Right forelimb (tissue), 1 donor: ENCODE measurements around the gene TADA2A.
"Not testable (repeated sequence)": the region's sequence is repeated elsewhere in the genome, so short reads cannot be mapped to it uniquely, and the experiment has no call there.

Source experiments
- DNase-seq: peaks from one replicate; pipeline ENCODE4 v3.0.0-alpha.2; 2018

Gene TADA2A

DNA sequence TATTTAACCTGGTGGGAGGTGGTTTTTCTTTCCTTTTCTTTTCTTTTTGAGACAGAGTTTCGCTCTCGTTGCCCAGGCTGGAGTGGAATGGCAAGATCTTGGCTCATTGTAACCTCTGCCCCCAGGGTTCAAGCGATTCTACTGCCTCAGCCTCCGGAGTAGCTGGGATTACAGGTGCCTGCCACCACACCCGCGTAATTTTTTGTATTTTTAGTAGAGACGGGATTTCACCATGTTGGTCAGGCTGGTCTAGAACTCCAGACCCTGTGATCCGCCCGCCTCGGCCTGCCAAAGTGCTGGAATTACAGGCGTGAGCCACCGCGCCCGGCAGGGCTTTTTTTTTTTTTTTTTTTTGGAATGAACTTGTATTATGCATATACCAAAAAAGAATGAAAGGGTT lies 1.2 kb upstream of the TADA2A start:
- DNase-seq = not testable (repeated sequence)

DNA sequence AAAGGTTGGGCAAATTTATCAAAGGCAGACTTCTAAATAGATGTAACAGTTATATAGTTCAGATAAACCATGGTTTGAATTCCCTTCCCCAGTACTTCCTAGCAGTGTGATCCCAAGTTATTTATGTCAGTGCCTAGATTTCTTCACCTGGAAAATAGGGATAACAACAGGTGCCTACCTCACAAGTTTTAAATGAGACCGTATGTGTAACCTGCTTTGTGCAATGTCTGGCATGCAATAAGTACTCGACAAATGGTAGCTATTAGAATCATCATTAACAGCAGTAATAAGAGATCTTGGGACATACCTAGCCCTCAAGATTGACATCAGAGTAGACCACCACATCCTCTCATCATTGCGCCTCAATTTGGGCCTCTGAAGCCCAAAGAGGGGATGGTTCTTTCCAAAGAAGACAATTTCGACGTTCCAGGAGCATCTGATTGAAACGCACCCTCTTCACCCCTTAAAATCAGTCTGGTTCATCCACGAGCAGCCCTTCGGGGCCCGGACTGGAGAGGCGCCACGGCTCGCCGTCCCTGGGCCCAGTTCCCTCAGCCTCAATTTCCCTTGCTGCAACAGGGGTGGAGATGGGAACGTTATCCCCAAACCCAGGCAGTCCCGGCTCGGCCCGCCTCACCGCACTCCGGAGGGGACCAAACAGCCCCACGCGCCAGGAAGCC lies 591 bp upstream of the TADA2A start:
- DNase-seq = no peak

DNA sequence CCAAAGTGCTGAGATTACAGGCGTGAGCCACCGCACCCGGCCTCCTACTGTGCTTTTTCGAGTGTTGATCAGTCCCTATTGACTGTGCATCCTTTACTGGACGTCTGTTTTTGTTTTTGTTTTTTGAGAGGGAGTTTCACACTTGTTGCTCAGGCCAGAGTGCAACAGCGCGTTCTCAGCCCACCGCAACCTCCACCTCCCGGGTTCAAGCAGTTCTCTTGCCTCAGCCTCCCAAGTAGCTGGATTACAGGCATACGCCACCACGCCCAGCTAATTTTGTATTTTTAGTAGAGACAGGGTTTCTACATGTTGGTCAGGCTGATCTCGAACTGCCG lies 1.4 kb downstream of the TADA2A start:
- DNase-seq = not testable (repeated sequence)

DNA sequence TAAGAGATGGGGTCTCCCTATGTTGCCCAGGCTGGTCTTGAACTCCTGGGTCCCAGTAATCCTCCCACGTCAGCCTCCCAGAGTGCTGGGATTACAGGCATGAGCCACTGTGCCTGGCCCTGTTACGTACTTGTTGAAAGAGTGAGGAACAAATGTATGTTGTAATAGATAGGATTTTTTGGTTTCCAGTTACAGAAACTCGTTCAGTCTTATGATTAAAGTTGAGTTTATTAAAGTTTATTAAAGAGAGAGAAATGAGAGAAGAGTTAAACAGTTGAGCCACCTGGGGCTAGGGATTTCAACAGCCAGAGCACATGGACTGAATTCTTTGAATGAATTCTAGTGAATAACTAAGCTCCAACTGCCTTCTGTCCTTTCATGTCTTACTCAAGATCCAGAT lies 3.7 kb downstream of the TADA2A start:
- DNase-seq = no peak

DNA sequence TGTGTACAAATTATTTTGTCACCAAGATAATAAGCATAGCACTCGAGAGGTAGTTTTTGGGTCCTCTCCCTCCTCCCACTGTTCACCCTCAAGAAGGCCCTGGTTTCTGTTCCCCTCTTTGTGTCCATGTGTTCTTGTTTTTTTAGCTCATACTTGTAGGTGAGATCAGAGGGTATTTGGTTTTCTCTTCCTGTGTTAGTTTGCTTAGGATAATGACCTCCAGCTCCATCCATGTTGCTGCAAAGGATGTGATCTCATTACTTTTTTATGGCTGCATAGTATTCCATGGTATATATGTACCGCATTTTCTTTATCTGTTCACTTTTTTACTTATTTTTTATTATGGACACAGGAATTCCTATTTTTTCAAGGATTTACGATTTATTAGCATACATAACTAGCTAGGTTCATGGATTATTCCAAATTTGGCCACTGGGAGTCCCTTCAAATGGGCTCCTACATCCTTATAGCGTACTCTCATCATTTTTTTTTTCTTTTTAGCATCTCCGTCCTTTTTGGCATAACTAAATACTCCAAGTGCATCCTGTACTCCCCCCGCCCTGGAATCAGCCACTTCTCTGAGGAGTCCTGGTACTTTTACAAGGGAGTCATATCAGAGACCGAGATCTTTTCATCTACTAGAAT lies 7.3 kb downstream of the TADA2A start:
- DNase-seq = no peak

GRCh38 chr17:37417852-37418251 lies 11.2 kb downstream of the TADA2A start:
- DNase-seq = no peak

DNA sequence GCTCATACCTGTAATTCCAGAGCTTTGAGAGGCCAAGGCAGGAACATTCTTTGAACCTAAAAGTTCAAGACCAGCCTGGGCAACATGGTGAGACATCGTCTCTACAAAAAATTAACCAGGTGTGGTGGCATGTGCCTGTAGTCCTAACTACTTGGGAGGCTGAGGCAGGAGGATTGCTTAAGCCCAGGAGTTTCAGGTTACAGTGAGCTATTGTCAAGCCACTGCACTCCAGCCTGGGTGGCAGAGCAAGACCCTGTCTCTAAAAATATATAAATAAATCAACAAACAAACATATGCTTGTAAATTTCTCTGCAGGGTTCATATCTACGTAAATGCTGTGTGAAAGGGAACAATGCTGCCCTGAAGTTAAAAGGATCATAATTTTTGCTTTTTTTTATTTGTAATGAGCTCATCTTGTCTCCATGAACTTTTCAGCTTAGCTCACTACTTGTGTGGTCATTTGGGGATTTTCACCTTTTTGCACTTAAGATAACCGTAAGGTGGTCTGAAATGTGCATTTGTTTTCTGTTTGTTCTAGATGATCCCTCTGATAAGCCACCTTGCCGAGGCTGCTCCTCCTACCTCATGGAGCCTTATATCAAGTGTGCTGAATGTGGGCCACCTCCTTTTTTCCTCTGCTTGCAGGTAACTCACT lies 16.4 kb downstream of the TADA2A start:
- no peak for DNase-seq

DNA sequence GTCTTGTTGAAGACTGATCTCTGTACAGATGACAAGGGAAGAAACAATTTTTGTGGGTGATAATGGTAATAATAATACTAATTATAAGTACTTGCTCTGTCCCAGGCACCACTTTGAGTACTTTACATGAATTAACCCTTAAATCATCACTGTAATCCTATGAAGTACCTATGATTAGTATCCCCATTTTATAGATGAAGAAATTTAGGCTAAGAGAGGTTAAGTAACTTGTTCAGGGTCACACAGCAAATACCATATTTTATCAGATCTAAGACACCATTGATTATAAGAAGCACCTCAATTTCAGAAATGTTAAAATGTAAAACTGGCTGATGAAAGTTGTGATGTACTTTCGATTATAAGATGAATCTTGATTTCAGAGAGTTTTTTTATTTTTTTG lies 18.6 kb downstream of the TADA2A start:
- no peak for DNase-seq

DNA sequence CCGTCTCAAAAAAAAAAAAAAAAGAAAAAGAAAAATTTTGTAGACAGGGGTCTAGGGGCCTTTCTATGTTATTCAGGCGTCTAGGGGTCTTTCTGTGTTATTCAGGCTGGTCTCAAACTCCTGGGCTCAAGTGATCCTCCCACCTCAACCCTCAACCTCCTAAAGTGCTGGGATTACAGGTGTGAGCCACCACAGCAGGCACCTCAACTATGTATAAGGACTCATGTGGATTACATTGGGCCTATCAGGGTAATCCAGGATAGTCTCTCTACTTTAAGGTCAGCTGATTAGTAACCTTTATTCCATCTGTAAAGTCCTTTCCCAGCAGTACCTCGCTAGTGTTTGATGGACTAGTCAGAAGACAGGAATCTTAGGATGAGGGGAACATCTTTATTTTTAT lies 22.4 kb downstream of the TADA2A start:
- no peak for DNase-seq

GRCh38 chr17:37429453-37429852 lies 22.8 kb downstream of the TADA2A start:
- no peak for DNase-seq

DNA sequence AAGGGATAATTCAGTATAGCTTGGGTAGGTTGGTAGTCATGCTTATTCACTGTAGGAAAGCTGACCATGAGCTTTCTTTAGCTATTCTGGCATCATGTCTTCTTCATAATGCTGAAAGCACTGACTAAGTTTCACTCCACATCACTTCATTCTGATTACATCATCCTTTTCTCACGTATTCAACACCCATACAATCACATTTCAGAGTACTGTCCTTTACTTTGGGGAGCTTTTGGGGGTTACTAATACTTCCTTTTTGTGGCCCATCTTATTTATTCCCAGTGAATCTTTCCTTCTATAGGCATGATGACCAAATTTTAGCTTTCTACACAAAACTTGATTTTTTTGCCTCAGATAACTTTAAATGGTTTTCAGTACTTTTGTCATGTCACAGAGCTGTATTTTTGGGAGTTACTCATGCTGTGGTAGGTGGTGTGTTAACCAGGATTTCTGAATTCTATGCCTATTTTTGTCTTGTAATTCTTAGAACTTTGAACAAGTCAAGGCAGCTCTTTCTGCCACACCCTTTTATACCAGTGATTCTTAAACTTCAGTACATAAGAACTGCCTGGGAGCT lies 23.5 kb downstream of the TADA2A start:
- no peak for DNase-seq

GRCh38 chr17:37432671-37433070 lies 26.0 kb downstream of the TADA2A start:
- no peak for DNase-seq

DNA sequence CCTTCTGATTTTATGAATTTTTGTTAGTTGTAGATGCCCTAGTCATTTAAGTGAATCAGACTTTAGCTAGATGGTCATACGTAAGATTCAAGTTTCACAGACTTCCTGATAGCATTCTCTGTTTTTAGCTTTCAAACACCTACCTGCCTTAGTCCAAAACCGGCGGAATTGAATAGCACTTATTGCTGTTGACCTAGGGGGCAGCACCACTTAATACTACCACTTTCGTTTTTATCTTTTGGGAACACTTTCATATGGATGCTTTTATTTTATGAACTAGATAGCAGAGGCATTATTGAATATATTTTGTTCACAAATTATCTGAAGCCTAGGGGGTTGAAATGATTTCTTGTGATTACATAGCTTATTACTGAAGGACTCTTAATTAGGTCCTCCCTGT lies 31.5 kb downstream of the TADA2A start:
- no peak for DNase-seq

DNA sequence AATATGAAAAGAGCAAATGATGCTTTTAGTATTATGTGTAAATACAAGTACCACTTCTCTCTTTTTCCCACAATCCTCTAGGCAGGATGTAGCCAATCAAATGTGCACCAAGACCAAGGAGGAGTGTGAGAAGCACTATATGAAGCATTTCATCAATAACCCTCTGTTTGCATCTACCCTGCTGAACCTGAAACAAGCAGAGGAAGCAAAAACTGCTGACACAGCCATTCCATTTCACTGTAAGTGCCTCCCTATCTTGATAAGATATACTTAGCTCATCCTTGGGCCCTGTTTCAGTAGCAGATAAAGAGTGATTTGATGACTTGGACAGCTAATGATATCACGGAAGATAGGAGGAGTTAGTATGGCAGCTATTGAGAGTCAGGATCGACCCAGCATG lies 33.7 kb downstream of the TADA2A start:
- no peak for DNase-seq

DNA sequence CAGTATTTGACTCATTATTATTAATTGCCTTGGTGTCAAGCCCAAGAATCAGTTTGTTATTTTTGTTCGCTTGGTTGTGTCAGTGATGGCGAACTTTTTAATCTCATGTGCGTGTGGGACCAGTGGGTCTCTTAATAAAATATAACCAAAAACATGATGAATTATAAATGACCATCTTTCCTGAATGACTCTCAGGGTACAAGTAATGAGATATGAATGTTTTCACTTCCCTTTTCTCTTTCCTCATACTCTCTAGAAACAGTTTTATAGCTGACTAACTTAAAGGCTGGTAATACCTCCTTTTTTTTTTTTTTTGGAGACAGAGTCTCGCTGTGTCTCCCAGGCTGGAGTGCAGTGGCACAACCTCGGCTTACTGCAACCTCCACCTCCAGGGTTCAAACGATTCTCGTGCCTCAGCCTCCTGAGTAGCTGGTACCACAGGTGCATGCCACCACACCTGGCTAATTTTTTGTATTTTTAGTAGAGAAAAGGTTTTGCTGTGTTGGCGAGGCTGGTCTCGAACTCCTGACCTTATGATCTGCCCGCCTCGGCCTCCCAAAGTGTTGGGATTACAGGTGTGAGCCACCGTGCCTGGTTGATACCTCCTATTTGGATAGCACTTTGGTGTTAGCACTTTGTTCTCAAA lies 34.8 kb downstream of the TADA2A start:
- not testable (repeated sequence) for DNase-seq

GRCh38 chr17:37446027-37446426 lies 39.3 kb downstream of the TADA2A start:
- no peak for DNase-seq

DNA sequence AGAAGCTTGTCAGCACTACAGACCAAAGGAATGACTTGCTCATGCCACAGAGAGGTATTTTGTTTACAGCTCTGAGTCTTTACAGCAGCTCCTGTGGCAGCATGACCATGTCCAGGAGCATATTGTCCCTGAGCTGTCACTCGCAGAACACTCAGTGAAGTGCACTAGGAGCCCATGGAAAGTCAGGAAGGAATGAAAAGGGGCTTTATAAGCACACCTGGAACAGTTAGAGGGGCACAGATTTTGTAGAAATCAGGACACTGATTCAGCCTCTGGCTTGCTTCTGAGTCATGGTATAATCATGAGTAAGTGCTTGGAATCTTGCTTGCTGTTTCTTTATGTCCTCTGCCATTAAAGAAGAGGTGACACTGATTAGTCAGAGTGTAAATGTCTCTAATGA lies 41.0 kb downstream of the TADA2A start:
- DNase-seq = no peak

- no peak for DNase-seq
These were observed 43.4 kb downstream of the TADA2A start for GRCh38 chr17:37450112-37450511.

DNA sequence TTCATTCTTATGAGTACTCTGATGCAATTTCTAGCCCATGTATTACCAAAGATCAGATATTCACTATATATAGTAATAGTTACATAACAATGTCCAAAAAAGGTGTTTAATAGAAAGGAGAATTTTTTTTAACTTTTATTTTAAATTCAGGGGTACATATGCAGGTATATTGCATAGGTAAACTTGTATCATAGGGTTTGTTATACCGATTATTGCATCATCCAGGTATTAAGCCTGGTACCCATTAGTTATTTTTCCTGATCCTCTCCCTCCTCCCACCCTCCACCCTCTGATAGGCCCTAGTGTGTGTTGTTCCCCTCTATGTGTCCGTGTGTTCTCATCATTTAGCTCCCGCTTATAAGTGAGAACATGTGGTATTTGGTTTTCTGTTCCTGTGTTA lies 51.1 kb downstream of the TADA2A start:
- DNase-seq = not testable (repeated sequence)

DNA sequence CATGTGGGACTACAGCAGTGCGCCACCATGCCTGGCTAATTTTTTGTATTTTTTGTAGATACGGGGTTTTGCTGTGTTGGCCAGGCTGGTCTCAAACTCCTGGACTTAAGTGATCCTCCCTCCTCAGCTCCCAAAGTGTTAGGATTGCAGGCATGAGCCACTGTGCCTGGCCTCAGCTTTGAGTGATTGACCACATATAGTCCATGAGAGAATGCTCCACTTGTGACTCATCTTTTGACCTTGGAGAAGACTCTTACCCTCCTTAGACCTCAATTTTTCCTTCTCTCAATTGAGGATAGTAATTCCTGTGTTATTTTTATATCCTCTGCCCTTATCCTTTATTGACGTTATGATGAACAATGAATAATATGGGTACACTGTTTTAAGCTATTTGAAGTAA lies 52.1 kb downstream of the TADA2A start:
- DNase-seq = no peak

- DNase-seq = no peak
These were observed 55.0 kb downstream of the TADA2A start for GRCh38 chr17:37461668-37462067.

DNA sequence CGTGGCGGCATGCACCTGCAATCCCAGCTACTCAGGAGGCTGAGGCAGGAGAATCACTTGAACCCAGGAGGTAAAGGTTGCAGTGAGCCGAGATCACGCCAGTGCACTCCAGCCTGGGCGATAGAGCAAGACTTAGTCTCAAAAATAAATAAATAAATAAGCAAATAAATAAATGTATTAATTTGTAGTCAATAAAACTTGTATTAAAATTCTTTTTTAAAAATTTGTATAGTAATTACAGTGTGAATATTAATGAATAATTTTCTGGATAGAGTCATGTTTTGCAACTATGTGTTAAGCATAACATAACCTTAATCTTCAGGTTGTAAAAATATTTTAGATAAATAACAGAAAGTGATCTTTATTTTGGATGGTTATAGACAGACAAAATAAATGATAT lies 55.8 kb downstream of the TADA2A start:
- DNase-seq = no peak

- DNase-seq = no peak
These were observed 56.4 kb downstream of the TADA2A start for GRCh38 chr17:37463039-37463438.
